Urinary bladder (tissue), 4 donors: ENCODE measurements around the gene LSM7. TPM values are rescaled to one million over a fixed set of nuclear protein-coding genes. Genes with fewer than 3 reads are reported as not detected.

Source experiments
- DNase-seq: peaks from one replicate; pipeline ENCODE4 v3.0.0-alpha.2; 2015; ENCODE audit errors: extremely low spot score
- H3K27ac ChIP-seq: one replicate; pipeline ENCODE4 v1.5.1; 2013; ENCODE audit warnings: low read depth, mild to moderate bottlenecking, moderate library complexity
- H3K36me3 ChIP-seq: one replicate; pipeline ENCODE4 v1.6.1; 2013; ENCODE audit warnings: mild to moderate bottlenecking, moderate library complexity; ENCODE audit not compliant: insufficient read depth
- H3K4me1 ChIP-seq: one replicate; pipeline ENCODE4 v1.6.1; 2013; ENCODE audit warnings: mild to moderate bottlenecking, moderate library complexity; ENCODE audit not compliant: insufficient read depth
- H3K4me3 ChIP-seq: one replicate; pipeline ENCODE4 v1.5.1; 2013; ENCODE audit warnings: low read depth, low read length
- WGBS: extraction: QIAGEN DNeasy Blood & Tissue Kit; methylation state at CpG from one replicate; pipeline ENCODE4 v1.1.7; 2013; 5-methylcytosine and 5-hydroxymethylcytosine counted together
- polyA plus RNA-seq: library from polyadenylated mRNA; stranded (reverse); fragments of 200-250 nt; gene quantifications from one replicate; pipeline ENCODE4 v1.2.3, GENCODE V29; 2013
- total RNA-seq: library from RNA; depleted of rRNA; stranded (reverse); fragments of >200 nt; gene quantifications from one replicate; pipeline ENCODE4 v1.2.3, GENCODE V29; 2014
- donor health status: healthy with polysubstance abuse.
- donor health status: healthy.

Gene LSM7
- total and polyA plus RNA-seq, 2 donors: 46.5 to 189 TPM

GRCh38 chr19:2300533-2300932, 27.9 kb downstream of the LSM7 start:
- no peak overlapping the region for H3K27ac ChIP-seq
- DNase-seq: no peak
- no peaks in the 10 kb centered on the region for H3K4me1 ChIP-seq
- no peaks in the 10 kb centered on the region for H3K36me3 ChIP-seq
- 65% methylated on average over 17 of the region's 17 CpGs for WGBS
- H3K4me3 ChIP-seq: no peak overlapping the region

GRCh38 chr19:2296141-2296540, 32.2 kb downstream of the LSM7 start:
- H3K36me3 ChIP-seq: no peaks in the 10 kb centered on the region
- no peak overlapping the region for H3K4me3 ChIP-seq
- WGBS: 86% methylated on average over 16 of the region's 16 CpGs
- no peak for DNase-seq
- H3K4me1 ChIP-seq: no peaks in the 10 kb centered on the region
- no peak overlapping the region for H3K27ac ChIP-seq

- Histone ChIP-seq H3K36me3 (no peaks in the 10 kb centered on the region), H3K4me1 (no peaks in the 10 kb centered on the region), H3K27ac (no peak overlapping the region), H3K4me3 (no peak overlapping the region)
- WGBS: 12% methylated on average over 26 of the region's 26 CpGs
- no peak for DNase-seq
Measured at GRCh38 chr19:2294687-2295335, 33.6 kb downstream of the LSM7 start.

- peak overlapping the region; percentile 23 for H3K4me3 ChIP-seq
- no peak for DNase-seq
- H3K4me1 ChIP-seq: no peaks in the 10 kb centered on the region
- H3K27ac ChIP-seq: no peak overlapping the region
- 8% methylated on average over 67 of the region's 67 CpGs for WGBS
- H3K36me3 ChIP-seq: no peaks in the 10 kb centered on the region
Measured at GRCh38 chr19:2291185-2291751, 37.1 kb downstream of the LSM7 start.

GRCh38 chr19:2290441-2291184, 37.8 kb downstream of the LSM7 start:
- H3K27ac ChIP-seq: no peak overlapping the region
- H3K36me3 ChIP-seq: no peaks in the 10 kb centered on the region
- peak overlapping the region; percentile 23 for H3K4me3 ChIP-seq
- 3% methylated on average over 82 of the region's 82 CpGs for WGBS
- no peaks in the 10 kb centered on the region for H3K4me1 ChIP-seq
- no peak for DNase-seq

- Histone ChIP-seq H3K27ac (no peak overlapping the region), H3K4me1 (no peaks in the 10 kb centered on the region), H3K36me3 (no peaks in the 10 kb centered on the region), H3K4me3 (peak overlapping the region; percentile 23)
- DNase-seq: no peak
- WGBS: under 1% methylated on average over 74 of the region's 74 CpGs
Measured at GRCh38 chr19:2289714-2290435, 38.5 kb downstream of the LSM7 start.

GRCh38 chr19:2288818-2289713, 39.3 kb downstream of the LSM7 start:
- Histone ChIP-seq H3K36me3 (no peaks in the 10 kb centered on the region), H3K4me3 (no peak overlapping the region), H3K27ac (no peak overlapping the region), H3K4me1 (no peaks in the 10 kb centered on the region)
- DNase-seq: no peak
- WGBS: 54% methylated on average over 28 of the region's 28 CpGs

GRCh38 chr19:2288338-2288817, 40.0 kb downstream of the LSM7 start:
- H3K4me1 ChIP-seq: no peaks in the 10 kb centered on the region
- no peak overlapping the region for H3K27ac ChIP-seq
- H3K36me3 ChIP-seq: no peaks in the 10 kb centered on the region
- WGBS: 86% methylated on average over 17 of the region's 17 CpGs
- no peak for DNase-seq
- H3K4me3 ChIP-seq: no peak overlapping the region

GRCh38 chr19:2287585-2288337, 40.6 kb downstream of the LSM7 start:
- Histone ChIP-seq H3K4me3 (no peak overlapping the region), H3K36me3 (no peaks in the 10 kb centered on the region), H3K4me1 (no peaks in the 10 kb centered on the region), H3K27ac (no peak overlapping the region)
- no peak for DNase-seq
- WGBS: 78% methylated on average over 13 of the region's 13 CpGs

- Histone ChIP-seq H3K36me3 (no peaks in the 10 kb centered on the region), H3K27ac (no peak overlapping the region), H3K4me3 (no peak overlapping the region), H3K4me1 (no peaks in the 10 kb centered on the region)
- WGBS: 83% methylated on average over 20 of the region's 20 CpGs
- no peak for DNase-seq
Measured at GRCh38 chr19:2286402-2287140, 41.8 kb downstream of the LSM7 start.

- Histone ChIP-seq H3K36me3 (no peaks in the 10 kb centered on the region), H3K4me3 (no peak overlapping the region), H3K4me1 (no peaks in the 10 kb centered on the region), H3K27ac (no peak overlapping the region)
- DNase-seq: no peak
- WGBS: 92% methylated on average over 8 of the region's 8 CpGs
Measured at GRCh38 chr19:2283835-2284507, 44.4 kb downstream of the LSM7 start.
